GM19328 (cell line): ENCODE results near the gene SLC25A34.

ENCODE experiments used
- ATAC-seq: cut with Tn5 transposase; IDR thresholded peaks from one replicate; pipeline ENCODE4 v1.9.1; 2021; ENCODE audit warnings: mild to moderate bottlenecking, moderate library complexity; ENCODE audit not compliant: unreplicated experiment

SLC25A34 gene

GRCh38 chr1:15749399-15750291 lies 13.6 kb downstream of the SLC25A34 start:
- ATAC-seq, result no peak

- ATAC-seq, result no peak
Observed at GRCh38 chr1:15750924-15751323, 14.9 kb downstream of the SLC25A34 start.

GRCh38 chr1:15751717-15752116 lies 15.7 kb downstream of the SLC25A34 start:
- no peak for ATAC-seq

- no peak for ATAC-seq
Observed at GRCh38 chr1:15753776-15754175, 17.7 kb downstream of the SLC25A34 start.

GRCh38 chr1:15755021-15755645 lies 19.1 kb downstream of the SLC25A34 start:
- no peak for ATAC-seq

GRCh38 chr1:15755646-15756040 lies 19.6 kb downstream of the SLC25A34 start:
- ATAC-seq, result no peak

GRCh38 chr1:15756143-15757015 lies 20.3 kb downstream of the SLC25A34 start:
- no peak for ATAC-seq

GRCh38 chr1:15757016-15757543 lies 21.0 kb downstream of the SLC25A34 start:
- no peak for ATAC-seq

- no peak for ATAC-seq
Observed at GRCh38 chr1:15757575-15758342, 21.7 kb downstream of the SLC25A34 start.

- ATAC-seq, result no peak
Observed at GRCh38 chr1:15758343-15758931, 22.4 kb downstream of the SLC25A34 start, which contains the start of gene FBLIM1. Gene FBLIM1 (plus strand): TSS chr1:15758795. CDS start chr1:15764984, 6,189 bp downstream.

GRCh38 chr1:15758953-15759661 lies 23.0 kb downstream of the SLC25A34 start:
- ATAC-seq, result no peak

GRCh38 chr1:15760520-15761211 lies 24.6 kb downstream of the SLC25A34 start:
- no peak for ATAC-seq

- no peak for ATAC-seq
Observed at GRCh38 chr1:15761366-15762128, 25.5 kb downstream of the SLC25A34 start.

- no peak for ATAC-seq
Observed at GRCh38 chr1:15762546-15762945, 26.5 kb downstream of the SLC25A34 start.

- no peak for ATAC-seq
Observed at GRCh38 chr1:15764269-15764764, 28.3 kb downstream of the SLC25A34 start.

GRCh38 chr1:15764890-15765289 lies 28.8 kb downstream of the SLC25A34 start:
- ATAC-seq, result no peak

- ATAC-seq, result no peak
Observed at GRCh38 chr1:15765495-15766194, 29.6 kb downstream of the SLC25A34 start.
